SJSA1 (cell line): ENCODE results near the gene SEC24D. TPM values are rescaled to one million over a fixed set of nuclear protein-coding genes. Genes with fewer than 3 reads are reported as not detected.

ENCODE experiments used
- DNase-seq, 2 experiments: peaks; one replicate each; pipeline ENCODE4 v3.0.0-alpha.2; 2015 to 2020; ENCODE audit warnings: low spot score in 2 of 2, low read depth in 1 of 2
- H3K27ac ChIP-seq: fragments of 250-450 bp; sonication (Bioruptor Pico); 2 replicates; pipeline ENCODE4 v1.5.1; 2020; ENCODE audit warnings: mild to moderate bottlenecking, moderate library complexity
- H3K27me3 ChIP-seq: fragments of 250-450 bp; sonication (Bioruptor Pico); replicated peaks from 2 replicates; pipeline ENCODE4 v1.5.1; 2020; ENCODE audit warnings: mild to moderate bottlenecking, moderate library complexity
- H3K36me3 ChIP-seq: fragments of 250-450 bp; sonication (Bioruptor Pico); 2 replicates; pipeline ENCODE4 v1.5.1; 2020; ENCODE audit warnings: mild to moderate bottlenecking
- H3K4me1 ChIP-seq: fragments of 250-450 bp; sonication (Bioruptor Pico); replicated peaks from 2 replicates; pipeline ENCODE4 v1.6.1; 2021; ENCODE audit warnings: mild to moderate bottlenecking
- H3K4me3 ChIP-seq: fragments of 250-450 bp; sonication (Bioruptor Pico); 2 replicates; pipeline ENCODE4 v1.5.1; 2020; ENCODE audit warnings: mild to moderate bottlenecking
- H3K9me3 ChIP-seq: fragments of 250-450 bp; sonication (Bioruptor Pico); replicated peaks from 2 replicates; pipeline ENCODE4 v1.5.1; 2020; ENCODE audit warnings: mild to moderate bottlenecking
- total RNA-seq: library from RNA; depleted of rRNA; stranded (reverse); fragments of >200 nt; shearing (Covaris generic); gene quantifications from 2 replicates; pipeline ENCODE4 v1.2.3, GENCODE V29; 2014

Gene SEC24D
- total RNA-seq, 1 experiment from 2014 or later = 79.9 TPM

DNA sequence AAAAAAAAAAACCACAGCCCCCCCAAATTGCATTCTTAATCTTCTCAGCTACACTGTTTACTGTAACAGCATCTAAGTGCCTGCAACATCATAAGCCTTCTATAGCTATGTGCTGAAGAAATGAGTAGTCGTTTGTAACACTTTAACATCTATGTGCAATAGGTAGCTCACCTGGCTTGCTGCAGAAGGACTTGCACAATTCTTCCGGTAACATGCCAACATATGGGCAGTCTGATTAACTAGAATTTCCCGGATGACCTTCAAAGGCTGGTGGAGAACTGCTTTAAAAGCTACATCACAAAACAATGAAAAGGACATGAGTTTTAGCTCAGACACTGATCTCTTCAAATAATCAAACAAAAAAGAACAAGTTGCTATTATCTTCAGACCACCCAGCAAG is 97.8 kb downstream of the SEC24D start:
- Histone ChIP-seq H3K27ac (no peak overlapping the region), H3K36me3 (peaks cover 66% of the 10 kb centered on the region), H3K4me1 (peaks cover 30% of the 10 kb centered on the region), H3K4me3 (no peak overlapping the region), H3K9me3 (no peaks in the 10 kb centered on the region), H3K27me3 (no peaks in the 10 kb centered on the region)
- no peak for DNase-seq

DNA sequence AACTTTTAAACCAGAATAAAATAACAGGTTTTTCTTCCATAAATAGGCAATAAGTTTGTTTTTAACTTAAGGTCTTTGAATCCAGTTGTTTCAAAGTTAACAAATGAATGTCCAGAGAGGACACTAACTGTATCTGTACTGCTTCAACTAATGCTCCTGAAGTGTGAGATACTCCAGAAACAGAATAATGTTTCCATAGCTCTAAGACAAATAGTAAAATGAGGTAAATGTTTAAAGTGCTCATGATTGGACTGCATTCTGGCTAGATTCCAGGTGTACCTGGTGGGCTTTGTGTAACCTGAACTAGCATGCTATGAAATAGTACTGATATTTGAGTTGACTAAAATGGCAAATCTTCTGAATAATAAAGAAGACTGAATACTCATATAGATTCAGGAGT is 99.0 kb downstream of the SEC24D start:
- Histone ChIP-seq H3K27ac (no peak overlapping the region), H3K4me1 (peaks cover 34% of the 10 kb centered on the region), H3K36me3 (peaks cover 75% of the 10 kb centered on the region), H3K27me3 (no peaks in the 10 kb centered on the region), H3K4me3 (no peak overlapping the region), H3K9me3 (no peaks in the 10 kb centered on the region)
- DNase-seq = no peak

DNA sequence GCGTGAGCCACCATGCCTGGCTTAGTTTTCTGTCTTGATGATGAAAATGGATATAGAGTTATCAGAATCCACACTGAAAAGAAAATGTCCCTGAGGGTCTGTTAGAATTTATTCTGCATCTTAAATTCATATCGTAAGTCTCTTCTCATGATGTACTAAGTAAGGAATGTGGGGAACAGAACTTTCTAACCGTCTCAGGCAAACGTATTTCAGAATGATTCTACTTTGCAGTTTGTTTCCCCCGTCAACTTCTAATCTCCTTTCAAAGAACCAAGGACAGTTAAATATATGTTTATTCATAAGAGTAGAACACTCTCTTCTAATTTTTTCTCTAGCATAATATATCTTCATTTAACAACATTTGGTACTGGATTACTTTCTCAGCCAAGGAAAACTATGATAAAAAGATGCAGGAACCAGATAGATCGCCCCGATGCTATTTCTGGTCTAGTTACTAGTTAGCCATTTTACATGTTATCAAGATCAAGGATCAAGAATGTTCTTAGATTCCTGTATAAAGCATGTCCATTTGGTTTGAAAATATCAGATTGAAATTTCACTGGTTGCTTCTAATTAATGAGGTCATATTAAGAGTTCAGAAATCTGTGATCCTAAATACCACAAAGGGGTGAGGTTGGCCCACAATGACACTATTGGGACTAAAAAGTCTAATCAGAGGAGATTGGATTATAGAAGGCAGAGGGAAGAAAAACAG is 101.3 kb downstream of the SEC24D start:
- no peak overlapping the region for H3K27ac ChIP-seq
- H3K4me3 ChIP-seq = no peak overlapping the region
- H3K36me3 ChIP-seq = peaks cover 78% of the 10 kb centered on the region

DNA sequence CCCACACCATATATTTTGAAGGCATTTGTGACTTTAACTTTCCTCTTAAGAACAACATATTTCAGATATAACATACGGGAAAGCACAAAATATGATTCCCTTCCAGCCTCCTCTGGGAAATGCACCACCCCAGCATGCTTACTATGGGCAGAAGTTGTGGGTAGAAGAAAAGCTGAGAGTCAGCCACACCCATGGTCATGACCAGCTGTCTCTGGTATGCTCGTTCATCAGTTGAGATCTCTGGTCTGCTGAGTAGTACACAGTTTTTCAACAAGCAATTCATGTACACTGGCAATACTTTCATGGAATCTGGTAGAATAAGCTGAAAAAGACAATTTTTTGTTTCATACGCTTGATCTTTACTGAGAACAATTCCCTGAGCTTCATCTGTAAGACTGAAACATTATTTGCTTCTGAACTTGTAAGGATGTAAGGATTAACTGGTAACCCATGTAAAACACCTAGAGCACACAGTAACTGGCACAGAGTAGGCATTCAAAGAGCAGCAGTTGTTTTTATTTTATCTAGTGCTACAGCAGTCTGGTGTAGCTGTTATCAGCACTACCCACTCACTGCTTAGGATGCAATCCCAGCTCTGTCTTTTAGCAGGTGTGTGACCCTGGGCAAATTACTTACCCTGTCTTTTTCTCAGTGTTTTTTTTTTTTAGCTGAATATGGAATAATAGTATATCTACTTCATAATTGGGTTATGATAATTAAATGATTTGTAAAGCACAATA is 103.2 kb downstream of the SEC24D start:
- no peaks in the 10 kb centered on the region for H3K9me3 ChIP-seq
- H3K27me3 ChIP-seq = no peaks in the 10 kb centered on the region
- H3K4me3 ChIP-seq = no peak overlapping the region
- DNase-seq = no peak
- H3K27ac ChIP-seq = no peak overlapping the region
- H3K36me3 ChIP-seq = peaks cover 80% of the 10 kb centered on the region
- H3K4me1 ChIP-seq = peaks cover 18% of the 10 kb centered on the region

More for the DNA sequence above, 101.3 kb downstream of the SEC24D start:
- Histone ChIP-seq H3K4me1 (peaks cover 31% of the 10 kb centered on the region), H3K9me3 (no peaks in the 10 kb centered on the region), H3K27me3 (no peaks in the 10 kb centered on the region)
- DNase-seq = no peak

DNA sequence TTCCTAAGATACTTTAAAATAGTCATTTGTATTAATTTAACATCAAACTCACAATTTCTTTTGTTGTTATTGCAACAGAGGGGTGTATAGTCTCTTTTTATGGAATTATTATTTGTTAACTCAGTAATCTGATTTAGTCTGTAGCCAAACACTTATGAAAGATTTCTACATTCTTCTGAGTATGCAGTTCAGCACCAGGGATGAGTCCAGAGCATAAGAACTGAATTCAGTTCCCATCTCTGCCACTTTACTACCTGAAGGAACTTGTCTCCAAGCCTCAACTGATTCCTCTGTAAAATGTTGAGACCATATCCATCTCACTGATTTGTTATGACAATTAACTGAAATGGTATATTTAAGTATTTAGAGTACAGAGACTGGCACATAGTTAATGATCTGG is 105.2 kb downstream of the SEC24D start:
- peaks cover 83% of the 10 kb centered on the region for H3K36me3 ChIP-seq
- H3K27ac ChIP-seq = peak overlapping the region; percentile 3; the same call in 1 of the 2 replicates
- no peak for DNase-seq

DNA sequence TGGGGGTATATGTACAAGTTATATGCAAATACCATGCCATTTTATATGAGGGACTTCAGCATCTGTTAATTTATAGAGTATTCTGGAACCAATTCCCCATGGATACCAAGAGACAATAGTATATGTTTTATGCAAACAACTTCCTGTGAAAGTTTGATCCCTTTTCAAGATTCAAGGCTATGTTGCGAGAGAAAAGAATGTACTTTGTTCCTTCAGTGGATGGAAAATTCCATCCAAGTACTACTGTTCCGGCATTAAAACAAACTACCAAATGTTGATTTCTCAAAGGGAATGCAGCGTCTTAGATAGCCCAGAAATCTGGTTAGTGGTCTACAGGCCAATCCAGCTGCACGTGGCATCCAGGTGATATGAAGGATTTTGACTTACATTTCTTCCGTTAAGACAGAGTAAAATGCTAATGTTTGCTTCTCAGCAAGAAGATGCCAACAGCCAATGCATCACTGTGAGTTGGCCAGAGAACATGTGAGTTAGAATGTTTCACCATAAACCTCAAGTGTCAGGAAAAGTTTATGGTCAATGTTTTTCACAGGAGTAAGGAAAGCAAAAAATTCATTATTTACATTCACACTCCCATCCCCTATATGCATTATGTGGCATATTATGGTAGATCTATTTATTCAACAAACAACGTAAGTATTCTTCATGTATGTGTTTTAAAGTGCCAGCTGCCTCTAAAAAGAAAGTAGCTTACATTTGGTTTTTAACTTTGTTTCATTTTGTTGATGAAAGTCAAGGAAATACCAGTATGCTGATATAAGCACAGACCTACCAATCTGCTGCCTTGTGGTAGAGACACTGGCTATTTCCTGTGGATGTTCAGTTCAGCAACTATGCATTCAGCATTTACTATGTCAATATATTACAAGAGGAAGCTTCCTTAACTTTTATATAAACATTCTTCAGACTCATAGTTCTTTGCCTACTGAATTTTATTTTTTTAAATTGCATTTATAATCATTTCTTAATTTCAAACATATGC is 106.3 kb downstream of the SEC24D start:
- Histone ChIP-seq H3K27ac (peak overlapping the region; percentile 50), H3K27me3 (no peaks in the 10 kb centered on the region), H3K36me3 (peaks cover 86% of the 10 kb centered on the region), H3K9me3 (no peaks in the 10 kb centered on the region), H3K4me3 (no peak overlapping the region), H3K4me1 (peaks cover 18% of the 10 kb centered on the region)
- peak in 1 of 2 experiments; percentile 37 for DNase-seq

More for the DNA sequence above, 105.2 kb downstream of the SEC24D start:
- Histone ChIP-seq H3K27me3 (no peaks in the 10 kb centered on the region), H3K4me3 (no peak overlapping the region), H3K9me3 (no peaks in the 10 kb centered on the region), H3K4me1 (peaks cover 18% of the 10 kb centered on the region)

DNA sequence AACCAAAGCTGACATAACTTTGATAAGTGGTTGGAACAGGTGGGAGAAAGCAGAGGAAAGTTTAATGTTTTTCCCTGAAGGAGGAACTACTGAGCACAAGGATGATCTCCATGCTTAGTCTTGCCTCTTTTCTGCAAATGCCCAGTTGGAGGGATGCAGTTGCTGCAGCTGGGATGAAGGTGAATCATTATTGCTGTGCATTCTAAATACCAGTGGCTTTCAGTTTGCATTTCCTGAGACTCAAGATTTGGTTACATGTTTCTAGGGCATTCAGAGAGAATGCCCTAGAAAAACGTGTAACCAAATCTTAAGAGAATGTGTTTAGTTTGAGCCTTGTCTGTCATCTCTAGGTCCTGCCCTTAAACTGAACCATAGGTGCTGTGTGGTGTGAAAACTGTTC is 108.6 kb downstream of the SEC24D start:
- DNase-seq = no peak
- H3K27ac ChIP-seq = no peak overlapping the region
- H3K9me3 ChIP-seq = no peaks in the 10 kb centered on the region
- peaks cover 85% of the 10 kb centered on the region for H3K36me3 ChIP-seq
- H3K4me1 ChIP-seq = peaks cover 14% of the 10 kb centered on the region
- H3K27me3 ChIP-seq = no peaks in the 10 kb centered on the region
- H3K4me3 ChIP-seq = no peak overlapping the region

DNA sequence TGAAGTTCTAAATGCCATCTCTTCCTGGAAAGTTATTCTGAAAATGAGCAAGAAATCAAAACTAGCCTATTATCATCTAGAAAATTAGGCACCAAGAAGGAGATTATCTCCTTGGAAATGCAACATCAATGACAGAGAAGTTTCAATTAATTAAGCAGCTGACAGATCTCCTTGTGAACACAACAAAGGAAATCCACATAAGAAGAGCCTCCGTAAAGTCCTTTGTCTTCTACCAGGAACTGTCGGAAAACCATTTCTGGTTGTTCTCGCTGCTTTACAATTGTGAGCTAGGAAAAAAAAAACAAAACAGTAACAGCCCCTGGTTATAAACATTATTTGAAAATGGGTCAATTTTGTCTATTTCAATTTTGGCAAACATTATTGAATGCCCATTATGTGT is 112.6 kb downstream of the SEC24D start:
- peaks cover 71% of the 10 kb centered on the region for H3K36me3 ChIP-seq
- no peak for DNase-seq
- no peak overlapping the region for H3K27ac ChIP-seq
- no peaks in the 10 kb centered on the region for H3K4me1 ChIP-seq
- no peaks in the 10 kb centered on the region for H3K9me3 ChIP-seq
- H3K27me3 ChIP-seq = no peaks in the 10 kb centered on the region
- H3K4me3 ChIP-seq = no peak overlapping the region

DNA sequence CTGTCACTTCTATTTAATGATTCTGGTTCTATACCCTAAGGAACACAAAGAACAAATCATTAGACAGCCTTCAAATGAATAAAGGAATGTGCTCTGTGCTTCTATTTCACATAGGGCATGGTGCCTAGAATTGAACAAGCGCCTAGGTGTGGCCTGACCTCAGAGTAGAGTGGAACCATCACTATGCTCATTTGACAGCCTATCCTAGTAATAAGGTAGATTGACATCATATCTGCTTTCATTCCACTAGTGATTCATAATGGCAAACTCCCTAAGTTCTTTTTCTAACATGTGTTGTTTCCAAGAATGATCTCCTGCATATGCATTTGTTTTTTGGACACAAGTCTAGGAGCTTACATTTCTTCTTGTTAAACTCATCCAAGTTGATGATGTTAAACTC is 114.2 kb downstream of the SEC24D start:
- peaks cover 55% of the 10 kb centered on the region for H3K36me3 ChIP-seq

DNA sequence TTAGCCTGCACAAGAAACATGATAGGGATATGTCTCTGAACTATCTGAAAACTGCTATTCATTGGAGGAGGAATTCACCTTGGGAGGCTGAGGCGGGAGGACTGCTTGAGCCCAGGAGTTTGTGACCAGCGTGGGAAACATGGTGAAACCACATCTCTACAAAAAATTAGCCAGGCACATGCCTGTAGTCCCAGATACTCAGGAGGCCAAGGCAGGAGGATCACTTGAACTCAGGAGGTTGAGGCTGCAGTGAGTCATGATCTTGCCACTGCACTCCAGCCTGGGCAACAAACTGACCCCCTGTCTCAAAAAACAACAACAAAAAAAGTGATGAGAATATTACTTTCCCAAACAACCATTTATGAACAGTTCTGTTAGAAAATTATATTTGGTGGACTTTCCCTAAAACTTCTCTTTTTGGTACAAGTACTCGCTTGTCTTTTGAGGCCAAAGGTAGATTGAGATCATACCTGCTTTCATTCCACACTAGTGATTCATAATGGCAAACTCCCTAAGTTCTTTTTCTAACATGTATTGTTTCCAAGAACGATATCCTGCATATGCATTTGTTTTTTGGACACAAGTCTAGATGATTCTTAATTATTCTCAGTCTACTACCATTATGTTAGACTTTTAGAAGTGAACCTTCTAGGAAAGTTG is 117.3 kb downstream of the SEC24D start:
- H3K4me1 ChIP-seq = no peaks in the 10 kb centered on the region
- H3K36me3 ChIP-seq = peaks cover 27% of the 10 kb centered on the region
- H3K9me3 ChIP-seq = no peaks in the 10 kb centered on the region
- DNase-seq = no peak
- H3K27me3 ChIP-seq = no peaks in the 10 kb centered on the region
- no peak overlapping the region for H3K4me3 ChIP-seq
- no peak overlapping the region for H3K27ac ChIP-seq

More for the DNA sequence above, 114.2 kb downstream of the SEC24D start:
- H3K9me3 ChIP-seq = no peaks in the 10 kb centered on the region
- H3K27me3 ChIP-seq = no peaks in the 10 kb centered on the region
- no peaks in the 10 kb centered on the region for H3K4me1 ChIP-seq
- DNase-seq = no peak
- H3K4me3 ChIP-seq = no peak overlapping the region
- H3K27ac ChIP-seq = no peak overlapping the region

DNA sequence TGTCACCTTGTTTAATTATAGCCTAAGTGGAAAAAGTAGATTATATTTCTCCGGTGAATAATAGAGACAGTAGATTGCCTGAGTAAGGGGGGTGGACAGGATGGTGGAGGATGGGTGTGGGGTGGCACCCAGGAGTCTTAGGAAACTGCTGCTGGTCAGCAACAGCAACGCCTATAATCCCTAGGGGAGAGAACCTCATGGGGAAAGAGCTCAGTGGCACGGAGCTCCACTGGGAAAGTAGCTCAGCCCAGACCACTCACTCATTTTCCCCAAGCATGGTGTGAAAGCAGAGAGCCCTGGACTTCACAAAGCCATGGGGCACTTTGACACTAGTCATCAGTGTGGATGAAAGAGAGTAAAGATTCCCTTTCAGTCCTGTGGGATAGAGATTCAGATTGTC is 119.6 kb downstream of the SEC24D start:
- H3K4me1 ChIP-seq = no peaks in the 10 kb centered on the region
- no peak for DNase-seq
- no peak overlapping the region for H3K27ac ChIP-seq
- no peaks in the 10 kb centered on the region for H3K9me3 ChIP-seq
- H3K27me3 ChIP-seq = no peaks in the 10 kb centered on the region
- H3K36me3 ChIP-seq = peaks cover 19% of the 10 kb centered on the region
- H3K4me3 ChIP-seq = no peak overlapping the region

DNA sequence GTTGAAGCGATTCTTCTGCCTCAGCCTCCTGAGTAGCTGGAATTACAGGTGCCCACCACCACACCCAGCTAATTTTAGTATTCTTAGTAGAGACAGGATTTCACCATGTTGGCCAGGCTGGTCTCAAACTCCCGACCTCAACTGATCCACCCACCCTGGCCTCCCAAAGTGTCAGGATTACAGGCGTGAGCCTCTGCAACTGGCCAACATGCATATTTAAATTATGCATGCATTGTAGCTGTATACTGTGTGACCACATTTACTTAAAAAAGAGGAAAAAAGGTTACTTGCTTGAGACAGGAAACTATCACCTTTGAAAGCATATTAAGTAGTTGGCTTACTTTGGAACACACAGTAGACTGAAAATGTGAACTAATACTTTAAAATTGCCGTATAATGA is 121.2 kb downstream of the SEC24D start:
- DNase-seq = no peak
- no peaks in the 10 kb centered on the region for H3K27me3 ChIP-seq
- H3K4me1 ChIP-seq = no peaks in the 10 kb centered on the region
- no peaks in the 10 kb centered on the region for H3K9me3 ChIP-seq
- H3K27ac ChIP-seq = no peak overlapping the region
- peaks cover 20% of the 10 kb centered on the region for H3K36me3 ChIP-seq
- no peak overlapping the region for H3K4me3 ChIP-seq

DNA sequence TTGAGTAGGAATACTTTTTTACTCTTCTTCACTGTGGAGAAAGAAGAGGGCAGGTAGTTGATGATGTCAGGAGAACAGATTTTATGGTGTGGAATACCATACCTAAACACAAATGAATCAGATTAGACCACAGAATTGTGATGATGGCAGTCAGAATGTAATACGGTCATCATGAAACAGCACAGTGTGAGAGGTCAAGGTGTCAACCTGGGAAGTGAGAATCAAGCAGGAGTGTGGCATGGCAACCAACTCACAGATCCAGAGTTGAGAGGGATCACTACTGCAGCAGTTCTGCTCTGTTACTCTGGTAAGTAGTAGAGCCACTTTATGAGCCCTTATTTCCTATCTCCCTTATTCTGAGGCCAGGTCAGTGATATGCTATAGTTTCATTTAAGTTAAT is 123.1 kb downstream of the SEC24D start:
- Histone ChIP-seq H3K27ac (no peak overlapping the region), H3K9me3 (no peaks in the 10 kb centered on the region), H3K27me3 (no peaks in the 10 kb centered on the region), H3K36me3 (peaks cover 23% of the 10 kb centered on the region), H3K4me1 (no peaks in the 10 kb centered on the region), H3K4me3 (no peak overlapping the region)
- DNase-seq = no peak
